GM21717 (cell line): ENCODE results near the gene PABPN1L.

Experiments
- ATAC-seq: cut with Tn5 transposase; IDR thresholded peaks from one replicate; pipeline ENCODE4 v1.9.1; 2021; ENCODE audit warnings: mild to moderate bottlenecking, moderate library complexity; ENCODE audit not compliant: unreplicated experiment

PABPN1L gene

DNA sequence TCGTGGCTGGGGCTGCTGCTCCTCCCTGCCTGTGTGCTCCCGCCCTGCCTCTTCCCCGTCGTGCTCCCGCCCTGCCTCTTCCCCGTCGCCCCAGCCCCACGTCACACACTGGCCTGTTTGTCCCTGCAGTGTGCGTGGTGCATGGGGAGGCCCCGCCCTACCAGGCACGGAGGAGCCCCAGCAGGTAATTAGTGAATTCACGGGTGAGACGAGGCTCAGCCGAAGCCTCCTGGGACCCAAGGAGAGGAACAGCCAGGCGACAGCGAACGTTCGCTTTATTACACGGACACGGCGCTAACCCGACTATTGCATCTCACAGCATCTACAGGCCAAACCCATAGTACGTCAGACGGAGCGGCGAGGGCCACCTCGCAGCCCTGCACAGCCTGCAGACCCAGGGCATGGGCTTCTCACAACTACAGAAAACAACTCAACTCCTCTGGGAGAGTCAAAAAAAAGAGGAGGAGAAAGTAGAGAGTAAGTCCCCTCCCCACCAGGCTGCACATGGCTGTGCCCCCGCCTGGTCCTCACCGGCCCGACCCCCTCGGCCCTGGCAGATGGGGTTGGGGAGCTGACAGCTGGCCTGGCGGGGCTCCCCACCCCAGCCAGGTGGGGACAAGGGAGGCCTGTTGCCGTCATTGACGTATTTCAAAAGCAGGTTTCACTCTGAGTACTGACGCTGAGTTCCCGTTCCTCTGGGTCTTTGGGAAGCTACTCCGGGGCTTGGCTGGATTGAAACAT, 4.3 kb upstream of the PABPN1L start:
- ATAC-seq, result no peak

DNA sequence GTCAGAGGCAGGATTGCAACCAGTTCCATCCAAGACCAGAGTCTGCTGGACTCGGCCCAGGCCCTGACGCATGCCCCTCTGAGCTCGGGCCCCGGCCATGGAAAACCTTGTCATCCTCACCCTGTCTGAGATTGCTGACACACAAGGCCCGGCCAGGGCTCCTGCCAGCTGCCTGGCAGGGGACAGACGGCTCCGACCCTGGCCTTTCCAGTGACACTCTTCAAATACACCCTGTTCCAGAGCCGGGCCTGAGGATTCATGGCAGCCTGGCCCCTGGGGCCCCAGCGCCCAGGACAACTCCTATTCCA, 3.2 kb upstream of the PABPN1L start:
- no peak for ATAC-seq

DNA sequence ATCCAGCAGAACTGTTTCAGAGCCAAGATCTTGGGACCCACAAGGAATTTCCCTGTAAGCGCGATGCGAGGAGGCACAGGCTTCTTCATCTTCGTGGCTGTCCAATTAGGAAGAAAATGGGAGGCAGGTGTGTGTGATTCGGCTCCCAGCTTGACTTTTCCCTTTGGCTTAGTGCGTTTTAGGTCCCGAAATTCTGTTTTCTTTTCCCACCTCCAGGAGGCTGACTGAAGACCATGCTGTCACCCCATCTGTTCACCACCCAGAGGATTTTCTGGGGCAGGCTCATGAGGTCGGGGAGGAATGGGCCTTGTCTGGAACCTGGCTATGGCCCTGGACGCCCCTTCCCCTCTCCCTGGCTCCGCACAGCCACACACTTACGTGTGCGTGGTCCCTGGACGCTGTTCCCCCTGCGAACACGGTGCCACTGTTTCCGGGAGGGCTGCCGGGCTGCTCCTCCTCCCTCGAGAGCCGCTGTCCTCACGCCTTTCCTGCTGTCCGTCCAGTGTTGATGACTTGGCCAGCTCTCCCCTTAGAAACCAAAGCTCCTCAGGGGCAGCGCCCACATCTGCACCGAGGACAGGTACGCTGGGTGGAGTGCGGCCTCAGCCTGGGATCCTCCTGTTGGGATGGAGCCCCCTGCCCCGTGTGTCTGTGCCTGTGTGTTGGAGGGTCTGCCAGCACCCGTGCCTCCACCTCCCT, 2.7 kb upstream of the PABPN1L start:
- no peak for ATAC-seq

DNA sequence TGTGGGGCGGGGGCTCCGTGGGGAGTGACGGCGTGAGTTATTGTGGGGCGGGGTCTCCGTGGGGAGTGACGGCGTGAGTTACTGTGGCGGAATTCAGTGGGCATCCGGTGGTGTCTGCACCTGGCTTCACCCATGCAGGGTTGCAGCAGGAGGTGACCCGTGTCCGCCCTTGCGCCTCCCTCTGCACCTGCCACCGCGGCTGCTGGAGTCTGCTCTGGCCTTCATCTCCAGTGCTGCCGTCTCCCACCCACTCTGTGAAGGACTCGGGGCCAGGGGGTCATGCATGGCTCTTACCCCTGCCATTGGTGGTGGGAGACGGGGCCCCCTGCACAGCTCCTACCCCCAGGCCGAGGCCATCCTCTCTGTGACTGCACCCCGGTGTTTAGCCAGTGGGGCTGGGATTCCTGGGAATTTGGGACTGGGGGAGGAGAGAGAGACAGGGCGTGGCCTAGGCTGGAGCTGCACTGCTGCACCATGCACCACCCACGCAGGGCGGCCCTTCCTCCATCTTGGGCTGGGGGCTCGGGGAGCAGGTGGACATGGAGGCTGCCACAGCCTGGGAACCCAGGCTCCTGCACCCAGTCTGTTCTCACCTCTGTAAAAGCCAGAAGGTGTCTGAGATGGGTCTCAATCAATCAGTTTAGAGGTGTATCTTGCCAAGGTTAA, 1.3 kb upstream of the PABPN1L start:
- no peak for ATAC-seq

DNA sequence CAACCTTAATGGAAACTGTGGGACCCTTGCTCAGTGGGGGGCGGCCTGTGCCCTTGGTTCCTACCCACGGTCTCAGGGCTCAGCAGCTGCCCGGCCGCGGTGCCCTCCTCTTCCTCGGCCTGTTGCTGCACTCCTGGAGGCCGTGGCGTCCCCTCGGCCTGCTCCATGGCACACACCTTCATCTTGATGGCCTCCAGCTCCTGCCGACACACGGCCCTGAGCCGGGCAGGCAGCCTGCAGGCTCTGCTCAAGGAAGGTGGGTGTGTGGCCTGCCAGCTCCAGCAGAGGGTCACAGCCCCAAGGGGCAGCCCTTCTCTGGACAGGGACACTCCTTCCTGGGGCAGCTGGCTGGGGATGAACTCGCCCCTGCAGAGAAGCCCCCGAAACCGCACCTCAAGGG, 718 bp downstream of the PABPN1L start:
- ATAC-seq, result no peak

DNA sequence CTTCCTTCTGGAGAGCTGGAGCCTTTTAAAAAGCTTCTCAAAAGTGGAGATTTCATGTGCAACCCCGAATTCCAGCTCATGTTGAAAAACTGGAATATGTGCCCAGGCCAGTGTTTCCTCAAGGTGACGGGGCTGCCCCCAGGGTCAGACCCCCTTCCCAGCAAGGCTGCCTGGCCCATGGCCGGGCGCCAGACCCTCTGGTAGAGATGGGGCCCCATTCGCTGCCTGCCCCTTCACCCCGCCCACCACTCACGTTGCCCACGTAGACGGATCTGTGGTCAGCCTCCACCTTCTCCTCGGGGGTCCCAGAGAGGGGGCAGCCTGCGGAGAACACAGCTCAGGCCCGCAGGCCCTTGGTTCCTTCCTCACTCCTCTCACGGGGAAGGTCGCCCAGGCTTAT, 1.1 kb downstream of the PABPN1L start:
- ATAC-seq, result no peak

DNA sequence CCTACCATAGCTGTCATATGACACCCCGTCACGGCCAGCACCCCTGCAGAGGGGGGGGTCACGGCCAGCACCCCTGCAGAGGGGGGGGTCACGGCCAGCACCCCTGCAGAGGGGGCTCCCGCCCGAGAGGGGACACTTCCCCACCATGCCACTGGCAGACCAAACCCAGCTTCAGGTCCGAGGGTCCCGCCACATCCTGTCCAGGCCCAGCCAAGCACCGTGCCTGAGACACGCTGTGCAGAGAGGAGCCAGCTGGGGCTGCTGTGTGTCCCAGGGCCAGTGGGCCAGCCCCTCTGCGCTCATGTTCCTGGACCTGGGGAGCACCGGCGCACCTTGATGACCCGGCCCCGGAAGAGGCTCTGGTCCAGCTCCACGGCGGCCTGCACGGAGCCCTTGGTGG, 1.9 kb downstream of the PABPN1L start:
- ATAC-seq, result no peak

DNA sequence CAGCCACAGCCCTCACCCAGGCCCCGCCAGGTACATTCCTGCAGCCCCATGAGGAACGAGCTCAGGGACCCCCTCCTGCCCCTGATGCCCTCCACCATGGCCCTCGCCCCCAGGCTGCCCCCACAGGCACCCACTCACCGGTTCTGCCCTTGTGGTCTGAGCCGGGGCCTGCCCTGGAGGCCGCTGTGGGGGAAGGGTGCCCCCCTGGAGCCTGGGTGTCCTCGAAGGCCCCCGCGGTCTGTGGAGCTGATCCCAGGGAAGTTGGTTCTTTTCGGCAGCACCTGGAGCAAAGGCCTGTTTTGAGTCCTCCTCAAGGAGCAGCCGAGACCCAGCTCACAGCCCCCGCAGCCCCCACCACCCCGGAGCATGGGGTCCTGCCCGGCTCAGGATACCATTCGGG, 2.4 kb downstream of the PABPN1L start:
- ATAC-seq, result no peak

DNA sequence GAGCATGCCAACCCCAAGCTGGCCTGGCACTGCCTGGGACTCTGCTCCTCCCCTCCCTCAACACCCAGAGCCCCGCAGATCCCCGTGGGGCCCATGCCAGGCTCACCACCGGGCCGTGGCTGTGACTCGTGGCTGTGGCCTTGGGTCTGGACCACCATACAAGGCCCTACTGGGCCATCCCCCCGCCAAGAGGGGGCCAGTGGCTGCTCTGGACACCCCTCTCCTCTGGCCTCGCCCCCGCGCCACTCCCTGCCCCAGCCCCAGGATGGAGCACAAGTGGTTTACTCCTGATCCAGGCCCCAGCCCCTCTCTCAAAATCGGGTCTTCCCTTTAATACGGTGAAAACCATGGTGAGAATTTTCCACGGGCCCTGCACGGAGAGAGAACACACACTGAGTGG, 3.0 kb downstream of the PABPN1L start:
- no peak for ATAC-seq

DNA sequence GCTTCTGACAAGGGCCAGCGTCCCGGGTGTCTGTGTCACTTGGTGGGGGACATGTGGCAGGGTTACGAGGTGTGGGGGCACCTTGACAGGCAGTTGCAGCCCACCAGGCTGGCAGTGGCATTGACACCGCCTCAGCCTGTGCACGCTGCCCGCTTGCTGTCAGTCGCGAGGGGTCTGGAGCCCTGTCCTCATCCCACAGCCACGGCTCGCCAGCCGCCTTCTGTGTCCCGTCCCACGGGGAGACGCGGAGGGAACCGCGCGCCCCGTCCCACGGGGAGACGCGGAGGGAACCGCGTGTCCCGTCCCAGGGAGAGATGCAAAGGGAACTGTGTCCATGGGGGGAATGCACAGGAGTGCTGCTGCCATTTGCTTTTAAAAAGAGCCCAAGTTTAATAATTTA, 3.5 kb downstream of the PABPN1L start:
- no peak for ATAC-seq

DNA sequence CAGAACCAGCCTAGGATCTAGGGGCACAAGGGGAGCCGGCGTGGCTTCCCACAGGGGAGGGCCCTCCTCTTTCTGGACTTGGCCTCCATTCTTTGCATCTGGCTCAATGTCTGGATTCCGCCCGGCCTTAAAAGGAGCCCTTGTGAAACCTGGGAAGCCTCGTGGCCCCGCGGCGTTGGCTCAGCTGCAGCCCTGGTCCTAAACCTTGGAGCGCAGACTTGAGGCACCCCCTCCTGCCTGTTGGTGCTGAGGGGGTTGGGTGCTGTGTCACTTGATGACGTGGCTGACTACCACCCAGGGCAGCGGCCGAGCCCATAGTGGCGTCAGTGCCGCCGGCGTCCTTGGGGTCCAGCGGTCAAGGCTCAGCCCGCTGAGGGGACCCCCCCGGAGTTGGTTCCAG, 5.1 kb downstream of the PABPN1L start:
- ATAC-seq, result no peak

DNA sequence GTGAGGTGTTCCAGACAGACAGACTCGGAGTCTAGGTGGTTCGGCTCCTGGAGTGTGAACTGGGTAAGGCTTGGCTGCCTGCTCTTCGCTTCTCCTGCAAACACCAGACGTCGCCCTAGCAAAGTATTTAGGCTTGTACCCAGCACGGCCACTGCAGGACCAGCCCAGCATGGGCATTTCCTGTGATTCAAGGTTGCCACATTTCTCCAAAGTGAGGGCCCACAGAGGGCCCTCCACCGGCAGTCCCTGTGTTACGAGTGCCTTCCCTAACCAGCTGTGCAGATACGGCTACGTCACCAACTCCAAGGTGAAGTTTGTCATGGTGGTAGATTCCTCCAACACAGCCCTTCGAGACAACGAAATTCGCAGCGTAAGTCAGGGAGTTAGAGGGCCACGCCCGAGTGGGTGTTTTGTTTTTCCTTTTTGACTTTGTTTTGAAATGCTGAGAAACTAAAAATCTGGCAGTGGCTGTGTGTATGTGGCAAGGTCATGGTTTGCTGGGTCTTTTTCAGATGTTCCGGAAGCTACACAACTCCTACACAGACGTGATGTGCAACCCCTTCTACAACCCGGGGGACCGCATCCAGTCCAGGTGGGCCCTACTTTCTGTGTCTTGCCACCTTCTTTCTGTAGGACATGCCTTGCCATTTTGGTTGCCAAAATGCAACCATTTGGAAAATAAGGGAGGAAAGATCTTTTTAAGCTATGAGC, 6.9 kb downstream of the PABPN1L start:
- ATAC-seq, result no peak

DNA sequence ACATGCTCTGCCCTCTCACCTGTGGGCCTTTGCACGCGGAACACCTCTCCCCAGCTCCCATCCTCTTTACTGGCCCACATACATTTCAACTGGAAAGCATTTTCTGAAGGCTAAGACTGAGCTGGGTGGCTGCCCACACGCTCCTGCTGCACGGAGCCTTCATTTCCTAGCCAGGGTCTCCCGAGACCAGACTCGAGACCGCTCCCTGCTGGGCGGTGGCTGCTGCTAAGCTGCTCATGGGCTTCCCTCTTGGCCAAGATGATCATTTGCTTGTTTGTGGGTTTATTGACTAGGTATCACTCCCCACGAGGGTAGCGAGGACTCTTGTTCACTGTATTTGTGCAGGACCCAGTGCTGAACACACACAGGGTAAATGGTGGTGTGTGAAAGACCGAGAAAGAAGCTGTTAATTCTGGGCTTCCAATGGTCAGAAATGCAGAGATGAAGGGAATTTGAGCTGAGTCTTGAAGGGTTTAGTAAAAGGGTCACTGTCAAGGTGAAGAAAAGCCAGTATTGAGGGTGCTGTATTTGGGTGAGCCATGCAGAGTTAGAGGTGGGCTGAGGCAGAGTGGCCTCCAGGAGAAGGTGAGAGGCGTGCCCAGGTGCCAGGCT, 8.6 kb downstream of the PABPN1L start:
- no peak for ATAC-seq

DNA sequence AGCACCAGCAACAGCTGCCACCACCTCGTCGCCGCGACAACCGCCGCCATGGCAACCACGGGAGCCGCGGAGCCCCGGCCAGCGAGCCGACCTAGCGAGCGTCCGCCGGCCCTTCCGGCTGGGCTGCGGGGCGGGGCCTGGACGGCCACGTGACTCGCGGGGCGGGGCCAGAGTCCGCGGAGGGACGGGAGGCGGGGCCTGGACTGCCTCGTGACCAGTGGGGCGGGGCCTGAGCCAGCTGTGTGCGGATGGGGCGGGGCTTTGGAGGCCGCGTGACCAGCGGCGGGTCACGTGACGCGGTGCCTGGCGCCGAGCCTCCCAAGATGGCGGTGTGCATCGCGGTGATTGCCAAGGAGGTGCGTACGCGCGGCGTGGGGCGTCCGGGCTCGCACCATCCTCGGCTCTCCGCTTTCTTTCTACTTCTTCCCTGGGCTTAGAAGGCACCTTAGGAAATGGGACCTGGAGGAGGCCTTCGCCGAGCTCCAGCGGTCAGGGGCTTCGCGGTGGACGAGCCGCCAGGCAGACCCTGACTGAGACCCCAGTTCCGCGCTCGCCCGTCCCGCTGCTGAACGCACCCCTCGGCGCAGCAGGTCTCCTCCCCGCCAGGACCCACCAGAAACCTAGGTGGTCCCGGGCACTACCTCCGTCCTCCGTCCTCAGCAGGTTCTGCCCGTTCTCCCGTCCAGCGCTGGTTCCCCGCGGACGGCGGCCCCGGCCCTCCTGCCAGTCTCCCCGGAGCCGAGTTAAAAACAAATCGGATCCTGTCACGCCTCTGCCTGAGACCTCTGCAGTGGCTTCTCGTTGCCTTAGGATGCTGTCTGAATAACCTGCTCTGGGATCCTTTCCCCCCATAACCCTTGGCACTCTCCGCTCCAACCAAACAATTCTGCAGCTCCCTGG, 9.4 kb downstream of the PABPN1L start, which contains the start of the genes GALNS and TRAPPC2L:
Gene GALNS, minus strand, starts transcription at position 120 of the 900 bp plus-strand sequence. Its CDS starts 70 bp downstream, at position 50.
Gene TRAPPC2L, plus strand, starts transcription at position 300 of the 900 bp plus-strand sequence. Its CDS starts 24 bp downstream, at position 324.
- peak; percentile 79 for ATAC-seq

DNA sequence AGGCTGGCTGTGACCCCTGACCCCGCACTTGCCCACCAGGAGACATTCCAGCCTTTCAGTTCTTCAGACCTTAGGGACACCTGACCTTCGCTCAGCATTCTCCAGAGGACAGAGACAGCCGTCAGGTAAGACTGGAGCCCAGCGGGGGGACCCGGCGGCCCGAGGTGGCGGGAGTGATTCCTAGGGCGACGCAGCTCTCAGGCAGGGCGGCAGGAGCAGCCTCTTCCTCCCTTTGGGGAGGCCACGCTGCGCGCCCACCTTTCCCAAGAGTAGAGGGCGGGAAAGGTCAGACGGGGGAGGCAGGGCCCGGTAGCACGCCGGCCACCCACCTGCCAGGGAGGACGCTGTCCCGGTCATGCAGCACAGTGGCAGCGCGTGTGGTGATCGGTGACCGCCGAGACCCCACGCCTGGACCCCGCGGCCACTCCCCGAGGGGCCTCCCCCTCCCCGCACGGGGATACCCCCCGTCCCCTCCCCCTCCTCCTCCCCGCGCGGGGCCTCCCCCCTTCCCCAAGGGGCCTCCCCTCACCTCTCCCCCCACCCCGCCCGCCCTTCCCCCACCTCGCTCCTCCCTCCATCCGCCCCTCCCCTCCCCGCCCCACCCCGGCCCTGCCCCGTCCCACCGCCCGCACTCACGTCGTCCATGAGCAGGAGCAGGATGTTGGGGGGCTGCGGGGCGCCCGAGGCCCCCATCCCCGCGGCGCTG, 10.2 kb downstream of the PABPN1L start:
- no peak for ATAC-seq

DNA sequence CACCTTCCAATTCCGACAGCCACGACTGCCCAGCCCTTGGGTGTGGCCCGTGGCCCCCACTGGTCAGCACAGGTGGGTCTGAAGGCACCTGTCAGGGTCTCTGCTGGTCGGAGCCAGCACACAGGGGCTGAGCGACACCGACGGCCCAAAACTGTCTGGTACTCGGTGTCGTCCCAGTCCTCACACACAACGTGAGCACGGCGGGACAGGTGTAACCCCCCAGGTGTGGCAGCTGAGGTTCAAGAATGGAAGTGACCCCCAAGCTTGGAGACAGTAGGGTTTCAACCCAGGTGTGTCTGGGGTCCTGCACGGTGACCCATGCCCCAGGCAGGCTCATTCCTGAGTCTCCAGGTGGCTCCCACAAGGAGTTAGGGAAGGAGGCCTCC, 10.7 kb downstream of the PABPN1L start:
- no peak for ATAC-seq

DNA sequence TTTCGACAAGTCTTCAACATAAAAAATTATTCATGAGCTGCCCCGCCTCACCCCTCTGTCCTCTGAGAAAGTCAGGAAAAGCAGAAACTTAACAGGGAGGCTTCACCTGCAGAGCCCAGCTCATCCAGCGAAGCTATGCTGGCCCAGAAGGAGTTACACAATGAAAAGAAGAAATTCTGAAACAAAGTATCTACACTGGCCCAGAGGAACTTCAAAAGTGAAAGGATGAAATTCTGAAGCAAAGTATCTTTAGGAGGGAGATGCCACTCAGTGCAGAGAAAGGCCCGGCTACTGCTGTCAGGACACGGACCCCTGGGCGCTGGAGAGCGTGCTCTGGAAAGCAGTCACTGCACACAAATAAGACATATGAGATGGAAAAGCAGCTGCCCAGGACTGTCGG, 11.3 kb downstream of the PABPN1L start:
- no peak for ATAC-seq

DNA sequence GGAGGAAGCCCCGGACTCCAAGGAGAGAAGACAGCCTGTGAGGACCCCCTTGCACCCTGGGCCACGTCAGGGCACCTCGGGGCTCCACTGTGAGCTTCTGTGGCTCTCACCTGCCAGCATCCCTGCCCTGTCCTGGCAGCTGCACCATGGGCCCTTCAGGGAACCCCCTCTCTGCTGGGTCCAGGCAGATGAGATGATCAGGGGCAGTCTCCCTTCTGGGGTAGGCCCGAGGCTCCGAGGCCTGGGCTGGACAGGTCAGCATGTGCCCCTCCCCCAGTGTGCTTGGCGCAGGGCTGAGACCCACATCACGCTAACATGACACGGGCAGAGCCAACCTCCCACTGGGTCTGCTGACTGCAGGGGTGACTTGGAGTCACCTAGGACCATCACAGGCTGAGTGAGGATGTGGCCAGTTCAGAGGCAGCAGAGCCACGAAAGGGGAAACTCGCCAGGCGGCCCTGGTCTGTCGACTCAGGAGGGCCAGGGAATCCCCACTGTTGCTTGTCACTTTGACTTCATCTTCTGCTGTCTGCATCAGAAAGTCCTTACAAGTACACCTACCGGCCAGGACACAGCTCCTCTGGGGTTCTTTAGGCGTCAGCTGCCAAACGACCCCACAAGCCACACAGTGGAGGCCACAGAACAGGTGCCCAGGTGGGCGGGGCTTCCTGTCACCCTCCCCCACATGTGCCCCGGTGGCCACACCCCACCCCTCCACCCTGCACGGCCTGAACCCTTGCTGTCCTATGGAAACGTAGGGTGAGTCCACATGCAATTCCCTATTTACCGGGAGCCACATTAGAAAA, 12.0 kb downstream of the PABPN1L start:
- no peak for ATAC-seq
